Measurements from ENCODE around the gene GAR1.
"Not testable (repeated sequence)": the region's sequence is repeated elsewhere in the genome, so short reads cannot be mapped to it uniquely, and the experiment has no call there.

Gene GAR1

GRCh38 chr4:109846395-109847098 lies 31.0 kb downstream of the GAR1 start:
- no peak for DNase-seq

- no peak for DNase-seq
Observed at GRCh38 chr4:109847896-109848442, 32.4 kb downstream of the GAR1 start, which contains the start of gene LRIT3. LRIT3 (plus strand) TSS chr4:109848107; CDS start chr4:109848202, 95 bp downstream.

GRCh38 chr4:109848501-109848900 lies 32.9 kb downstream of the GAR1 start:
- DNase-seq, result no peak

GRCh38 chr4:109850601-109851000 lies 35.0 kb downstream of the GAR1 start:
- no peak for DNase-seq

- not testable (repeated sequence) for DNase-seq
Observed at GRCh38 chr4:109859426-109860300, 44.1 kb downstream of the GAR1 start.

GRCh38 chr4:109861271-109861670 lies 45.7 kb downstream of the GAR1 start:
- no peak for DNase-seq

GRCh38 chr4:109861916-109862511 lies 46.5 kb downstream of the GAR1 start:
- DNase-seq, result no peak

- DNase-seq, result no peak
Observed at GRCh38 chr4:109864134-109864533, 48.6 kb downstream of the GAR1 start.

- DNase-seq, result no peak
Observed at GRCh38 chr4:109870061-109870460, 54.5 kb downstream of the GAR1 start.

- no peak for DNase-seq
Observed at GRCh38 chr4:109872065-109872464, 56.5 kb downstream of the GAR1 start.

- DNase-seq, result no peak
Observed at GRCh38 chr4:109872950-109873656, 57.5 kb downstream of the GAR1 start.

GRCh38 chr4:109873791-109874514 lies 58.4 kb downstream of the GAR1 start:
- no peak for DNase-seq
